HG02970 (cell line): ENCODE measurements around the gene ANKDD1B.

ENCODE experiments used
- ATAC-seq: cut with Tn5 transposase; IDR thresholded peaks from one replicate; pipeline ENCODE4 v1.9.1; 2021; ENCODE audit warnings: mild to moderate bottlenecking, moderate library complexity, moderate number of reproducible peaks; ENCODE audit not compliant: unreplicated experiment, low FRiP score

Gene ANKDD1B

GRCh38 chr5:75614176-75614575 lies 2.9 kb downstream of the ANKDD1B start:
- ATAC-seq, result no peak

DNA sequence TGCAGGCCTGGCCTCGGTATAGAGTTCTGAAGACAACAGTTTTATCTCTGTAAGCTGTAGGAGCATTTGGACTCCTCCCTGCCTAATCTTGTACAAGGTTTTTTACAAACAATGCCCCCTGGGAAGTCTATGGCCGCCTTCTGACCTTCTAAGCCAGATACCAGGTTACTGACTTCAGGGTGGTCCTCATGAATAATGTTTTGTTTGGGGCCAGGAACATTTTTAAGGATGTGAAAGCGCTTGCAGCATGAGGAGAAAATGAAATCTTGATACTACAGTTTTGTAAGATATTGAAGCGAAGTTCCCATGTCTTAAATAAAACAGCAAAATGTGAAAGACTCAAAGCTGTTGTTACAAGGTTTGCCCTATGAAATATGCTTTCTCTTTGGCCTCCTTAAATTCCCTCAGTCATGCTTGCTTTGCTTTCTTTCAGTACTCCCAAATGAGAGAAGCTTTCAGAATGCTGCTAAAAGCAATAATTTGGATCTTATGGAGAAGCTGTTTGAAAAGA lies 5.2 kb downstream of the ANKDD1B start:
- no peak for ATAC-seq

GRCh38 chr5:75616971-75617621 lies 5.8 kb downstream of the ANKDD1B start:
- ATAC-seq, result no peak

GRCh38 chr5:75617736-75618352 lies 6.6 kb downstream of the ANKDD1B start:
- no peak for ATAC-seq

DNA sequence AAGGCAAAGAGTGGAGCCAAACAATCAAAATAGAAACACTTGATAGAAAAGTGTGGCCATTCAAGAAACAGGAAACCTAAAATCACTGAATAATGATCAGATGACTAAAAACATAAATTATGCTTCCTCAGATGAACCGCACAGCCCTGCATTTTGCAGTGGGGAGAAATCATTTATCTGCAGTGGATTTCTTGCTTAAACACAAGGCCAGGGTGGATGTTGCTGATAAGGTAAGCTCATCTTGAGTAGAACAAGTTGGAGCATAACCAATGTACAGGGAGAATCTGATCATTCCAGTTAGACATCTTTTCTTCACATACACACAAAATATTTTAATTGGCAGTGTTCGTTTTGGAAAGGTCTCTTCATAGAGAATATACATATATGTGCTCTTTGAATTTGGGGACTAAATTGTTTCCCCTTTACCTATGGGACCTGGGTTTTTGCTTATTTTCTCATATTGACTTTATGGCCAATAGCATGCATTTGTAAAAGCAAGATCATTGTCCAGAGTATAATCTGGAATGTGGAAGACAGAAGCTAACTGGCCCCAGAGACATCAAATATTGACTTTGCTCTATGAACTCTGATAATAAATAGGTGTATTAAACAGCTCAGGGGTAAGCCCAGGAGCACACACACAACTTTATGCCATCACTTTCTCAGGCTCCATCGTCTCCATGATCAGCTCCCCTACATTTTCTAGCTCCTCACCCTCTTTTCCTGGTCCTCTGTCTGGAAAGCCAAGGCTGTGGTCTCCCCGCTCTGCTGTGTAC lies 9.1 kb downstream of the ANKDD1B start:
- no peak for ATAC-seq

DNA sequence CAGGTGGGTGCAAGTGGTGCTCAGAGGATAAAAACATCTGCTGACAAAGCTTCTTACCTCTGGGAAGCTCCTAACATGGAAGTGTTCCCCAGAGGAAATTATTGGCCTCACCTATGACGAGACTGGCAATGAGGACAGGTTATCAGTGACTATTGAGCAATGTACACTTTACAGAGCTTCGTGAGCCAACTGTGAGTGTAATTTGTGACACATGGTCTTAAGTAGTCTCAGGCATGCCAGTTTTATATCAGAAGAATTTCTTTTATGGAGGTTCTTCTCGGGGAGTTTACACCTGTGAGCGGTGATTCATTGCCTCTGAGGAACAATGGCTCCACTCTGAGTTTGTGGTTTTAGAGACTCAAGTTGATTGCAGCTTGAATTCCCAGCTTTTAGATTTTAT lies 11.3 kb downstream of the ANKDD1B start:
- no peak for ATAC-seq

DNA sequence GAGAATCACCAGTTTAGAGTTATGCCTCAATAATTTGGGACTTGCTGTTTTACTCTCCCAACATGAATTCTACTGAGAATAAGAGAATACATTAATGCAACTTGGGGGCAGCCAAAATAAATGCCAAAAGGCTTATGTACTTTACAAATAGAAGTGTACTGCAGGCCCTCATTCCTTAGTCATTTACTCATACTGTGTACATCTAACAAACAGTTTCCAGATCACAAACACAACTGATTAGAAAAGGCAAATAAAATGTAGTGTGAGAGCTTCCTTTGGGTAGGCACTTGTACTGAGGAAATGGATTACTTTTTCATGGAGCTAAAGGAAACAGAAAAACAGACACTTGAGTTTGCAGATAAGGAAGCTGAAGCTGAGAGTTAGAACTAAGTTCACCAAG lies 12.6 kb downstream of the ANKDD1B start:
- ATAC-seq, result no peak

DNA sequence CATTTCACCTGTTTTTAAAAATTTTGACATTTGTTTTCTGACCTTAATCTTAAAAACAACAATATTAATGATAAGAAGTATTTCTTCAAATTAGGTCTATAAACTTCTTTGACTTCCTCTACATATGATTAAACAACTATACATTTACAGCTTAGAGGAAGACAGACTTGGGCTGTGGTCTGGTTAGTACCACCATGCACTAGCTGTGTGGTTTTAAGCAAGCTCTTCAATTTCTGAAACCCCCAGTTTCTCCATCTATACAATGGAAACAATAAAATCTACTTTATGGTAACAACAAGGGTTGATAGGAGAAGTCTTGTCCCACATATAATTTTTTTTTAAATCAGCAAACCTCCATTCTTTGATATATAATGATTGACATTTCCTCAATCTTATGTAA lies 15.7 kb downstream of the ANKDD1B start:
- ATAC-seq, result no peak

- no peak for ATAC-seq
These were observed 16.5 kb downstream of the ANKDD1B start for GRCh38 chr5:75627801-75628200.

GRCh38 chr5:75630875-75631274 lies 19.6 kb downstream of the ANKDD1B start:
- no peak for ATAC-seq

- ATAC-seq, result no peak
These were observed 21.1 kb downstream of the ANKDD1B start for GRCh38 chr5:75632321-75632720.

- no peak for ATAC-seq
These were observed 26.7 kb downstream of the ANKDD1B start for GRCh38 chr5:75637949-75638348.

GRCh38 chr5:75639535-75640311 lies 28.5 kb downstream of the ANKDD1B start:
- ATAC-seq, result no peak

DNA sequence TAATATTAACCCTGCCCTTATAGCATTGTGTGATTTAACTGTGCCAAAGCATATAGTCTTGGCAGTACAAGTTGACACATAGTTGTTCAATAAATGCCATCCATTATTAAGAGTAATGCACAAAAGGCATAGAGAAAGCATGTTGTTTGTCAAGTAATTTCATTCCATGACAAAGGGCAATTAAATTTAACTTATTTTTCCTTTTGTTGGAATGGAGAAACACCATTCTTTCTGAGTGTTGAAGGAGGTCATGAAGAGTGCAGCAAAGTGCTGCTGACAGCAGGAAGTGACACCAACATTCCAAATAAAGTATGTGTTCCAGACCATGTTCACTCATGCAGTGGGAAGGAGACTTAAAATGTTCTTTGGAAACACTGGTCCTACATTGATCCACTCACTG lies 29.1 kb downstream of the ANKDD1B start:
- ATAC-seq, result no peak

DNA sequence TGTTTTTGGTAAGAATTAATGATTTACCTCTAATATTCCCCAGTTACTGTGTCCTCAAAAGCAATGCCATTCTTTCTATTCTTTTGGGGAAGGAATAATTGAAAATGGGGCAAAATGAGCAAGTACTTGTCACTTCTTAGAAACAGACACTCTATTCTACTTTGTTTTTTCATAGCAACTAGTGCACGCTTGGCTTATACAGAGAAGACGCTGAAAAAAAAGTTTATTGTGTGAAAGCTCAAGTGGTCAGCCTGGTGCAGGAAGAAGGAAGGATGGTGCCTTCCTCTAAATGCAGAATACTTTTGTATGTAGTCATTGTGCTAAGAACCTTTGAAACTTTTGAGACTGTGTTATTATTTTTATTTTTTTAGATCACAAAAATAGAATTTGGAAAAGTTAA lies 29.6 kb downstream of the ANKDD1B start:
- no peak for ATAC-seq

DNA sequence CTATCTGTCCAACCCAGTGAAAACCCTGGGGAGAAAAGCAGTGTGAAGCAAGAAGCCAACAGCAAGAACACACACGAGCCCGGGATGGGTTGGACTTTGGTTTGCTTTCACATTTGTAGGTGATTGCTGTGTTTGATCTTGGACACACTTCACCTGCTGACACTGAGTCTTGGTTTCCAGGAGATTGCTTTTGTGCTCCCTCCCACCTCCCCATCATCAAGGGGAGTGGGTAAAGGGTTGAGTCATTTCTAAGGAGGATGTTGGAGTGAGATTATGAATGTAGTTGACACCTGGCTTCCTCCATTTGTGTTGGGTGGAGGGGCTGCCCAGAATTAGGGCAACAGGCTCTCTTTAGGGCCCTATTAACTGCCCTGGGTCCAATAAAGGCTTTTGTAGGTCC lies 37.5 kb downstream of the ANKDD1B start:
- no peak for ATAC-seq

DNA sequence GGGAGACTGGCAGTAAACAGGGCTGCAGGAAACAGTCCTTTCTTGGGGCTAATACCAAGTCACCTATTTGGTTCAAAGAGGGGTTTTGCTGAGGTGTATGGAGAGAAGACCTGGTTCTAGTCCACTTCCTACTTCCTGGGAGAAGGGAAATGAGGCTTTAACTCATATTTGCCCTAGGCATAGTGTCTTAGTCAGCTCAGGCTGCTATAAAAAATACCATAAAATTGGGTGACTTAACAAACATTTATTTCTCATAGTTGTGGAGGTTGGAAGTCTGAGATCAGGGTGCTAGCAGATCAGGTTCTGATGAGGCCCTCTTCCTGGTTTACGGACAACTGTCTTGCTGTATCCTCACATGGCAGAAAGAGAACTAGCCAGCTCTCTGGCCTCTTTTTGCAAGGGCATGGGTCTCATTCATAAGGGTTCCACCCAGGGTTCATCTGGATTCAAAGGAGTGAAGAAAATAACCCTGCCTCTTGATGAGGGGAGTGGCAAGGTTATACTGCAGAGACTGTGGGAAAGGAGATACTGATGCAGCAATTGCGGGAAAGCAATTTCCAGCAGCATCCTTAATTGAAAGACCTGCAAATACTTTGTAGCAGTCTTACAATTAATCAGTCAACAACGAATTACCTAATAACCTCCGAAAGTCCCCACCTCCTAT lies 40.5 kb downstream of the ANKDD1B start:
- ATAC-seq, result no peak

DNA sequence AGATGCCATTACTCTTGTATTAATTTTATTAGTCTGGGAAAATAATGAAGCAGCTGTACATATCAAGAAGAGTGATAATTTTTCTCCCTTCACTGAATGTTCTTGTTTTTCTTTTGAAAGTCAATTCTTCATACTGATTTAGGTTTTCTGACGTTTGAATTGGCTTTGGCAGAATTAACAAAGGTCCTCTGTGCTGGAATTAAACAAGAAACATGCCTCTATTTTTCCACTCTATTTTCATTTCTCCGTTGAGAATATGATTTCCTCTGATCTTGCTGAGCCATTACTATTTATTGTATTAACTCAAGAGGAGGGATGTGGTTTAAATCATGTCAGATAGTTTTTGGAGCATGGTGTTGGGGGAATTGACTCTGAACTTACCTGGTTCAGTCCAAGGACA lies 42.3 kb downstream of the ANKDD1B start:
- ATAC-seq, result no peak

DNA sequence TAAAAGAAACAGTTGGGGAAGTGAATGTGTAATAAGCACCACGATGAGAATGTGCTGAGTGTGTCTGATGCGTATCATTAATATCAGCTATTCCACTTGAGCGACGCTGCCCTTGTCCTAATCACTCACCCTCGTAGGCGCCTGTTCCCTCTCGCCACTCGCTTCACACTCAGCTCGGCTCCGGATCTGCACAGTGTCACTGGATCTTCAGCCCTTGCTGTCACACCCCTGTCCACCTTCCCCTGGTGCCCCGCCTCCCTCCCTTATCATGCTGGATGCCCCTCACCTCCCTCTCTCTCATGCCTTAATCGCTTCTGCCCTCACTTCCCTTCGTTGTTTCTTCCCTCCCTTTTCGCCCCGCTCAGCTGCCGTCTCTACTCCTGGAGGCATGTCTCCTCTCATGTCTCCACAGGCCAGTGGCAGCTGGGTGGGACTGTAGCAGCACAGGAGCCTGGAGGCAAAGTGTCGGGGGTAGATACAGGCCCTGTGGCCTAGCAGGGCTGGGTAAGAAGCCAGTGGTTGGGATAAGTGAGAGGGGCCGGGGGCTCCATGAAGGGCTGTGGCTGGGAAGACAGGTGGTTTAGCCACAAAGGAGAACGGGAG lies 43.5 kb downstream of the ANKDD1B start:
- no peak for ATAC-seq
